Transverse colon (tissue), 3 donors: ENCODE measurements around the gene TMC5.

ENCODE experiments used
- CTCF ChIP-seq, 5 experiments: fragments of 200-600 bp in 3 of 5; fragments of 450-650 bp in 2 of 5; sonication (generic) in 3 of 5; IDR thresholded peaks; 1 replicate in 2 of 5; 2 replicates in 3 of 5; pipeline ENCODE4 v1.5.1; 2016 to 2017; ENCODE audit warnings: antibody characterized with exemption in 5 of 5, inconsistent platforms in 3 of 5, mild to moderate bottlenecking in 2 of 5, moderate library complexity in 1 of 5
- EP300 ChIP-seq: sonication (generic); formaldehyde crosslinking; IDR thresholded peaks from one replicate; pipeline ENCODE4 v1.6.1; 2017; ENCODE audit warnings: antibody characterized with exemption, low read depth
- POLR2A ChIP-seq: fragments of 450-650 bp; IDR thresholded peaks from one replicate; pipeline ENCODE4 v1.6.1; 2016; ENCODE audit warnings: antibody characterized with exemption, mild to moderate bottlenecking, moderate library complexity

GRCh38 chr16:19506965-19507364 lies 89.3 kb downstream of the TMC5 start:
- TF ChIP-seq CTCF (IDR thresholded peaks at IDR 0.05) (no peak), EP300 (no peak), POLR2A (no peak)
